SJCRH30 (cell line): Measurements from ENCODE around the gene ZNF625. TPM values are rescaled to one million over a fixed set of nuclear protein-coding genes. Genes with fewer than 3 reads are reported as not detected.

Experiments
- DNase-seq, 2 experiments: peaks; one replicate each; pipeline ENCODE4 v3.0.0-alpha.2; 2015 to 2020
- H3K27ac ChIP-seq: fragments of 250-450 bp; sonication (Bioruptor Pico); 2 replicates; pipeline ENCODE4 v1.5.1; 2020; ENCODE audit warnings: mild to moderate bottlenecking, moderate library complexity
- H3K27me3 ChIP-seq: fragments of 250-450 bp; sonication (Bioruptor Pico); 2 replicates; pipeline ENCODE4 v1.5.1; 2020; ENCODE audit warnings: mild to moderate bottlenecking, moderate library complexity
- H3K36me3 ChIP-seq: fragments of 250-450 bp; sonication (Bioruptor Pico); 2 replicates; pipeline ENCODE4 v1.5.1; 2020; ENCODE audit warnings: mild to moderate bottlenecking, moderate library complexity
- H3K4me1 ChIP-seq: fragments of 250-450 bp; sonication (Bioruptor Pico); 2 replicates; pipeline ENCODE4 v1.5.1; 2020; ENCODE audit warnings: mild to moderate bottlenecking, moderate library complexity
- H3K4me3 ChIP-seq: fragments of 250-450 bp; sonication (Bioruptor Pico); 2 replicates; pipeline ENCODE4 v1.5.1; 2020; ENCODE audit warnings: mild to moderate bottlenecking, moderate library complexity
- H3K9me3 ChIP-seq: fragments of 250-450 bp; sonication (Bioruptor Pico); replicated peaks from 2 replicates; pipeline ENCODE4 v1.5.1; 2020; ENCODE audit warnings: mild to moderate bottlenecking, moderate library complexity
- total RNA-seq: library from RNA; depleted of rRNA; stranded (reverse); fragments of >200 nt; shearing (Covaris generic); gene quantifications from 2 replicates; pipeline ENCODE4 v1.2.3, GENCODE V29; 2014

ZNF625 gene
- total RNA-seq, 1 experiment from 2014 or later, result 25.7 TPM

- DNase-seq, result peak in 1 of 2 experiments; percentile 15
- Histone ChIP-seq H3K4me3 (peak overlapping the region; percentile 88), H3K27ac (no peak overlapping the region)
Measured at GRCh38 chr19:12155324-12155860, 1.1 kb downstream of the ZNF625 start.

GRCh38 chr19:12145348-12145747 lies 11.2 kb downstream of the ZNF625 start:
- H3K4me3 ChIP-seq, result no peak overlapping the region
- peaks cover 3% of the 10 kb centered on the region; the same call in 1 of the 2 replicates for H3K4me1 ChIP-seq
- no peak overlapping the region for H3K27ac ChIP-seq
- H3K36me3 ChIP-seq, result peaks cover 74% of the 10 kb centered on the region
- no peak for DNase-seq
- no peaks in the 10 kb centered on the region for H3K27me3 ChIP-seq
- peaks cover 38% of the 10 kb centered on the region for H3K9me3 ChIP-seq

More at GRCh38 chr19:12155324-12155860, 1.1 kb downstream of the ZNF625 start:
- Histone ChIP-seq H3K27me3 (no peaks in the 10 kb centered on the region), H3K9me3 (peaks cover 14% of the 10 kb centered on the region; the same call in 1 of the 2 replicates), H3K4me1 (no peaks in the 10 kb centered on the region), H3K36me3 (peaks cover 43% of the 10 kb centered on the region)

GRCh38 chr19:12141405-12141736 lies 15.2 kb downstream of the ZNF625 start:
- DNase-seq, result no peak
- no peak overlapping the region for H3K27ac ChIP-seq
- peaks cover 16% of the 10 kb centered on the region for H3K9me3 ChIP-seq
- H3K4me3 ChIP-seq, result no peak overlapping the region
- H3K27me3 ChIP-seq, result no peaks in the 10 kb centered on the region
- peaks cover 3% of the 10 kb centered on the region for H3K4me1 ChIP-seq
- peaks cover 51% of the 10 kb centered on the region for H3K36me3 ChIP-seq

- no peaks in the 10 kb centered on the region for H3K27me3 ChIP-seq
- peak overlapping the region; percentile 76 for H3K4me3 ChIP-seq
- DNase-seq, result peak; percentile 86 to 95
- H3K4me1 ChIP-seq, result peaks cover 3% of the 10 kb centered on the region
- H3K9me3 ChIP-seq, result peaks cover 10% of the 10 kb centered on the region
- H3K27ac ChIP-seq, result no peak overlapping the region
- peaks cover 50% of the 10 kb centered on the region for H3K36me3 ChIP-seq
Measured at GRCh38 chr19:12140545-12141404, 15.8 kb downstream of the ZNF625 start.

GRCh38 chr19:12139885-12140544 lies 16.5 kb downstream of the ZNF625 start, which contains the start of gene ZNF20:
Gene ZNF20, minus strand, starts transcription at chr19:12140350. Its CDS starts 168 bp downstream, at chr19:12140182.
- Histone ChIP-seq H3K36me3 (peaks cover 50% of the 10 kb centered on the region), H3K4me1 (peaks cover 3% of the 10 kb centered on the region), H3K27ac (peak within 1 kb of the TSS; percentile 20), H3K27me3 (no peaks in the 10 kb centered on the region), H3K4me3 (peak within 1 kb of the TSS; percentile 76), H3K9me3 (peaks cover 3% of the 10 kb centered on the region; the same call in 1 of the 2 replicates)
- DNase-seq, result peak; percentile 97

- Histone ChIP-seq H3K9me3 (peaks cover 3% of the 10 kb centered on the region; the same call in 1 of the 2 replicates), H3K27me3 (no peaks in the 10 kb centered on the region), H3K36me3 (peaks cover 50% of the 10 kb centered on the region), H3K4me1 (peaks cover 3% of the 10 kb centered on the region), H3K27ac (no peak overlapping the region), H3K4me3 (peak overlapping the region; percentile 76)
- DNase-seq, result no peak
Measured at GRCh38 chr19:12139269-12139668, 17.3 kb downstream of the ZNF625 start.

GRCh38 chr19:12137221-12137940 lies 19.2 kb downstream of the ZNF625 start:
- H3K27ac ChIP-seq, result no peak overlapping the region
- H3K9me3 ChIP-seq, result peaks cover 17% of the 10 kb centered on the region
- DNase-seq, result peak in 1 of 2 experiments; percentile 36
- peaks cover 58% of the 10 kb centered on the region for H3K36me3 ChIP-seq
- H3K4me3 ChIP-seq, result no peak overlapping the region
- H3K4me1 ChIP-seq, result peaks cover 3% of the 10 kb centered on the region
- no peaks in the 10 kb centered on the region for H3K27me3 ChIP-seq

GRCh38 chr19:12133069-12133468 lies 23.5 kb downstream of the ZNF625 start:
- DNase-seq, result peak in 1 of 2 experiments; percentile 18
- Histone ChIP-seq H3K9me3 (peaks cover 33% of the 10 kb centered on the region), H3K4me1 (no peaks in the 10 kb centered on the region), H3K27me3 (no peaks in the 10 kb centered on the region), H3K4me3 (no peak overlapping the region), H3K36me3 (peaks cover 67% of the 10 kb centered on the region), H3K27ac (no peak overlapping the region)

GRCh38 chr19:12126707-12127106 lies 29.8 kb downstream of the ZNF625 start:
- H3K4me1 ChIP-seq, result no peaks in the 10 kb centered on the region
- H3K4me3 ChIP-seq, result no peak overlapping the region
- peaks cover 12% of the 10 kb centered on the region for H3K36me3 ChIP-seq
- H3K9me3 ChIP-seq, result peaks cover 16% of the 10 kb centered on the region
- no peaks in the 10 kb centered on the region for H3K27me3 ChIP-seq
- H3K27ac ChIP-seq, result no peak overlapping the region
- DNase-seq, result peak in 1 of 2 experiments; percentile 58

GRCh38 chr19:12117201-12117970 lies 39.1 kb downstream of the ZNF625 start:
- Histone ChIP-seq H3K4me1 (0 out of 2 replicates have a peak, but pooled peaks cover 3% of the 10 kb centered on the region), H3K4me3 (no peak overlapping the region), H3K36me3 (peaks cover 44% of the 10 kb centered on the region), H3K27me3 (no peaks in the 10 kb centered on the region), H3K27ac (no peak overlapping the region), H3K9me3 (peaks cover 20% of the 10 kb centered on the region)
- DNase-seq, result no peak

GRCh38 chr19:12113121-12113520 lies 43.4 kb downstream of the ZNF625 start:
- DNase-seq, result no peak
- Histone ChIP-seq H3K4me1 (peaks cover 8% of the 10 kb centered on the region; the same call in 1 of the 2 replicates), H3K27me3 (no peaks in the 10 kb centered on the region), H3K4me3 (no peak overlapping the region), H3K36me3 (peaks cover 76% of the 10 kb centered on the region), H3K9me3 (peaks cover 49% of the 10 kb centered on the region), H3K27ac (peak overlapping the region; percentile 45; the same call in 1 of the 2 replicates)

GRCh38 chr19:12112701-12113100 lies 43.8 kb downstream of the ZNF625 start:
- no peak for DNase-seq
- Histone ChIP-seq H3K36me3 (peaks cover 76% of the 10 kb centered on the region), H3K4me1 (peaks cover 8% of the 10 kb centered on the region; the same call in 1 of the 2 replicates), H3K9me3 (peaks cover 49% of the 10 kb centered on the region), H3K27me3 (no peaks in the 10 kb centered on the region), H3K27ac (peak overlapping the region; percentile 45; the same call in 1 of the 2 replicates), H3K4me3 (no peak overlapping the region)

GRCh38 chr19:12111943-12112637 lies 44.4 kb downstream of the ZNF625 start:
- DNase-seq, result no peak
- no peak overlapping the region for H3K4me3 ChIP-seq
- H3K4me1 ChIP-seq, result peaks cover 8% of the 10 kb centered on the region; the same call in 1 of the 2 replicates
- H3K36me3 ChIP-seq, result peaks cover 74% of the 10 kb centered on the region
- peaks cover 49% of the 10 kb centered on the region for H3K9me3 ChIP-seq
- peak overlapping the region; percentile 45 for H3K27ac ChIP-seq
- no peaks in the 10 kb centered on the region for H3K27me3 ChIP-seq
